Endometrial microvascular endothelial cells (primary cell): Measurements from ENCODE around the gene TMEM132D. TPM values are rescaled to one million over a fixed set of nuclear protein-coding genes. Genes with fewer than 3 reads are reported as not detected.

Source experiments
- in situ Hi-C: cut with HindIII; loops from 2 replicates; pipeline ENCODE4 v1.10.0; 2017; ENCODE audit warnings: low sequenced_read_pairs, low pct_unique_long_range_greater_than_20kb; ENCODE audit errors: inconsistent ontology term
- total RNA-seq: library from RNA; depleted of rRNA; stranded (reverse); fragments of >200 nt; gene quantifications from one replicate; pipeline ENCODE4 v1.2.3, GENCODE V29; 2015; ENCODE audit errors: inconsistent ontology term

Gene TMEM132D
- total RNA-seq, 1 donor from 2014 or later, result not detected

GRCh38 chr12:129276361-129277060 lies 627.3 kb downstream of the TMEM132D start:
- in situ Hi-C loops, result no loop called here

- in situ Hi-C loops, result no loop called here
Observed at GRCh38 chr12:129269756-129270495, 633.9 kb downstream of the TMEM132D start.

GRCh38 chr12:129258781-129259318 lies 645.0 kb downstream of the TMEM132D start:
- in situ Hi-C loops, result no loop called here

- in situ Hi-C loops, result no loop called here
Observed at GRCh38 chr12:129257524-129257923, 646.3 kb downstream of the TMEM132D start.

GRCh38 chr12:129246630-129247029 lies 657.2 kb downstream of the TMEM132D start:
- in situ Hi-C loops, result no loop called here

GRCh38 chr12:129245769-129246168 lies 658.1 kb downstream of the TMEM132D start:
- in situ Hi-C loops, result no loop called here

GRCh38 chr12:129241852-129242251 lies 662.0 kb downstream of the TMEM132D start:
- in situ Hi-C loops, result no loop called here

DNA sequence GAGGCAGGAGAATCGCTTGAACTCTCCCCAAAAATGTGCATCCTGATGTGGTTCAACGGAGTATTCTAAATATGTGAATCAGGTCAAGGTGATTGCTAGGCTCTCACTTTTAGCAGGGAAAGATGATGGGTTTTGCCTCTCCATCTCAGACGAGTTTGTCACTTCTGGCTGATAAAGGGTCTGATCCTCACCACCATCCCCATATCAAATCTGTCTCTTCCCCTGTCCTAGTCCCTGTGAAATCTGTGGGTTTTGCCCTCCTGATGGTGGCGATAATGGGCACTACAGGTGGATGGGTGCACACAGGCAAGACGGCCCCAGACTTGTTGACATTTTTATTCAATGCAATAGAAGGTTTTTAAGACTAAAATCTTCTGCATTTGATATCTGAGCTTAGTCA lies 665.9 kb downstream of the TMEM132D start:
- in situ Hi-C loops, result no loop called here

DNA sequence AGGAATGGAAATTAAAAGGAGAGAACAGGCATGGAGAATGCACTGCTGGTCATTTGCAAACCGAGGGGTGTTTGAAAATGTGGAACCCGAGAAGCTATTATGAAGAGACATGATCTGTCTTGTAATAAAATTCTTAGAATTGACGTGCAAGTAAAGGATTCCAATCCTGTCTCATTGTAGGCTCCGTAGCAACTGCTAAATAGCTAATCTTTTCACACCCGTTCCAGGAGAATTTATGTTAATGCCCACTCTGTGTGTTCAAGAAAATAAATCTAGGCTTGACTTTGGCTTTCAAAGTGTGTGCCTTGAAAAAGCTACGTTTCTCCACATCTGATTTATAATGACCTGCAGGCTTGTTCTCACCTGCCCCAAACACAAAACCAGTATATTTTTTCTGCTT lies 669.6 kb downstream of the TMEM132D start:
- in situ Hi-C loops, result no loop called here

DNA sequence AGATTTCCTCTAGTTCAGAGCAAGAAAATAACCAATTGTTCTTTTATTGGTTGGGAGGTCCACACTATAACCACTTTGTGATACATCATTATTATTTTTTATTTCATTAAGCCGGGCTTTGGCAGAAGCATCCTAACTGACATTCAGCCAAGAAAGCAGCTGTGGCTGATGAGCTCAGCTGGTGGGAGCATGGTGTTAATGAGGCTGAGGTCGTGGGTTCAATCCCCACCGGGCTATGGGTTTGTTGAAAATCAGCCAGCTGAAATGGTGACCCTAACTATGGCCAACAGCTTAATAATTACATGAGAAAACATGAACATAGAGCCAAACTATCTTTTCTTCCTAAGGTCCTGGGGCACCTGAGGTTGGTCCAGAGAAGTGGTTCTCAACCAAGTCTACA lies 672.3 kb downstream of the TMEM132D start:
- in situ Hi-C loops, result no loop called here

DNA sequence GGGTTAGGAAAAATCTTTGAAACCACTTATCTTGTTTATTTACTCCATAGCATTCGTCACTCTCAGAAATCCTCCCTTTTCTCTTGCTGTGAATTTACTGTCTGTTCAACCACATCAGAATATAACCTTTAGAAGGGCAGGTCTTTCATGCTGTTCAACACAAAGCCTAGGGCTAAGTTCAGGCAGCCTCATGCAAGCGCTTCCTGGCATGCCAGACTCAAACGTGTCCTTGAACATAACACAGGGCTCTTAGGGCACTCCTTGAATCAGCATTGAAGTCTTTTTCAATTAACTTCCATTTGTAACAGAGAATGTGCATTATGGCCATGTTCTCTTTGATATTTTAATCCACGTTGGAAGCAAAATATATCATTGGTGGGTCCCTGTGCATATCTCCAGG lies 672.8 kb downstream of the TMEM132D start:
- in situ Hi-C loops, result no loop called here

- in situ Hi-C loops, result no loop called here
Observed at GRCh38 chr12:129226851-129227250, 677.0 kb downstream of the TMEM132D start.

GRCh38 chr12:129226005-129226404 lies 677.8 kb downstream of the TMEM132D start:
- in situ Hi-C loops, result no loop called here

DNA sequence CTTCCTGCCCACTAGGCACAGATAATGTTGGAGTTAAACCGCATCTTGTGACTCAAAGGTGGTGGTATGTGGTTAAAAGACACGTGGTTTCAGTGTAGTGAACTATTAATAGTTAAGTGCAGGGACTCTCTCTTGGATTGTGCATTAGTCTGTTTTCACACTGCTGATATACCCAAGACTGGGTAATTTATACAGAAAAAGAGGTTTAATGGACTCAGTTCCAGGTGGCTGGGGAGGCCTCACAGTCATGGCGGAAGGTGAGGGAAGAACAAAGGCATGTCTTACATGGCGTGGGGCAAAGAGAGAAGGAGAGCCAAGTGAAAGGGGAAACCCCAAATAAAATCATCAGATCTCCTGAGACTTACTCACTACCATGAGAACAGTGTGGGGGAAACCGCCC lies 688.3 kb downstream of the TMEM132D start:
- in situ Hi-C loops, result no loop called here

- in situ Hi-C loops, result no loop called here
Observed at GRCh38 chr12:129213551-129213950, 690.3 kb downstream of the TMEM132D start.

DNA sequence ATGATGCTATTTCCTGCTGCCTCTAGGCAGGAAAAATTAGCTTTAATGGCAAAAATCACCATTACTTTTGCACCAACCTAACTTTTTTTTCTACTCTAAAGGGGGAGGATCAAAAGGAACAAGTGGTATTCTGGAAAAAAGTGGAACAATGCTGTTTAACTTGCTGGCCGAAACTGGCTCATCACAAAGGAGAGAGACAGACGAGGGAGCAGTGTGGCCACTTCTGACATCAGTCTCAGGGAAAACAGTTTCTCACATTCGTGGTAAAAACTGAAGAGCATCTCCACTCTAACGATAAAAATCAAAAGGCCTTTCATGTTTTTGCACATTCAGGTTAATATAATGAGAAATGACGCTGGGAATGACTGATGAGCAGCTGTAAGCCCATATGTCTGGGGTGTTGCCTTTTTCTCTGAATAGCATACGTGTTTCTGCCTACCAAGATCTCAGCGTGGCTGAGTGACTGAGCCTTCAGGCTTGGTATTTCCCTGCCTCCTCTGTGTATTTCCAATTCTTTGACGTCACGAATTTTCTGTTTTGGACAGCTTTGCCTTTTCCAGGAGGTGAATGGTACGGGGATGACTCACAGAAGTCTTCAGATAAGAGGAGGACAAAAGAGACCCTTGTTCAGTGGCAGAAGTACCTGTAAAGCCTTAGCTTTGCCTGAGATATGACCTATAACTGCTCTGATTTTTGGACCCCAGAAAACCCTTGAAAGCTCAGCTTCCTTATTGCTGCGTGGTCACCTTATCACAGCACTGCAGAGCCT lies 691.8 kb downstream of the TMEM132D start:
- in situ Hi-C loops, result no loop called here

DNA sequence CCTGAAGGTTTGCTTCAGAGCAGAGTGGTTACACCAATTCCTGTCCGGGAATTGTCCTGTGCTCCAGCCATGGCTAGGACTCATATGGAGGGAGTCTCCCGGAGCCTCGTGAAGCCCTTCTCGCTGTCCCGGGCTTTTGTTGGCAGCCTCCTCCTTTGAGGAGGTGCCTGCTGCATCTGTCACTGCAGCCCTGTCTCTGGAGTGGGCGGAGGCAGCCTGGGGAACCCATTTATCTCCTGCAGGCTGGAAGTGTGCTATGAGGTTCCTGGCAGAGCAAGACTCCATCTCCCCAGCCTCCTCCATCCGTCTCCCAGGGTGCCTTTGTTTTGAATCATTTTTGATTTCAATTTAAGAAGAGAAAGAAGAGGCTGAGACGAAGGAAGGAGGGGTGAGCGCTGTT lies 695.3 kb downstream of the TMEM132D start:
- in situ Hi-C loops, result no loop called here

- in situ Hi-C loops, result no loop called here
Observed at GRCh38 chr12:129207084-129207483, 696.7 kb downstream of the TMEM132D start.

- in situ Hi-C loops, result no loop called here
Observed at GRCh38 chr12:129203456-129203855, 700.4 kb downstream of the TMEM132D start.
